HCT116 (cell line): ENCODE measurements around the gene GPX7. TPM values are rescaled to one million over a fixed set of nuclear protein-coding genes. Genes with fewer than 3 reads are reported as not detected.

ENCODE experiments used
- ATAC-seq: fragments of 200-7000 bp; cut with Tn5 transposase; 2 replicates; pipeline ENCODE4 v1.9.1; 2020; ENCODE audit warnings: mild to moderate bottlenecking, moderate library complexity
- BruUV-seq: library from RNA; stranded (reverse); fragments of 400-500 nt; replicated peaks from 2 replicates; lab custom pipeline; 2021; lab: Mats Ljungman, UMichigan
- CTCF ChIA-PET: fragments of 300-600 bp; sonication (Branson Sonifier 250); formaldehyde crosslinking; loops from one replicate; lab custom pipeline; 2021; ENCODE audit warnings: antibody characterized with exemption; lab: Charles Lee
- POLR2A ChIA-PET: fragments of 300-600, 350-600 bp; sonication (Branson Sonifier 250); formaldehyde crosslinking; loops from one replicate; lab custom pipeline; 2021; ENCODE audit warnings: antibody characterized with exemption; lab: Charles Lee
- RAD21 ChIA-PET, 2 experiments: fragments of 300-600 bp; sonication (Branson Sonifier 250); formaldehyde crosslinking; loops; one replicate each; lab custom pipeline; 2023; ENCODE audit warnings: low total read pairs in 2 of 2; ENCODE audit not compliant: uncharacterized antibody in 2 of 2, unreplicated experiment in 2 of 2, low non-redundant PET in 1 of 2; lab: Charles Lee
- DNase-seq: peaks from one replicate; pipeline ENCODE4 v3.0.0-alpha.2; 2010; ENCODE audit warnings: low read depth, low spot score
- H2AFZ ChIP-seq: fragments of 200-600 bp; shearing (Covaris generic), sonication (generic); 2 replicates; pipeline ENCODE4 v1.6.1; 2017; ENCODE audit warnings: low read depth, mixed run types, mixed read lengths, antibody characterized with exemption, low read length; ENCODE audit not compliant: poor library complexity, severe bottlenecking
- H3K27ac ChIP-seq: 2 replicates; pipeline ENCODE4 v1.5.1; 2012; ENCODE audit warnings: low read depth, low read length
- H3K27me3 ChIP-seq: fragments of 200-600 bp; sonication (generic); 2 replicates; pipeline ENCODE4 v1.6.1; 2016; ENCODE audit warnings: mixed run types, low read length, mixed read lengths; ENCODE audit not compliant: insufficient read depth
- H3K36me3 ChIP-seq, 2 experiments: fragments of 200-500 bp in 1 of 2; fragments of 200-600 bp in 1 of 2; sonication (Bioruptor generic) in 1 of 2; sonication (generic) in 1 of 2; 2 replicates each; pipeline versions ENCODE4 v1.5.1 to v1.6.1; 2014 to 2016; ENCODE audit warnings: low read length in 2 of 2, inconsistent platforms in 1 of 2, mixed read lengths in 1 of 2, mixed run types in 1 of 2; ENCODE audit not compliant: insufficient read depth in 2 of 2, control insufficient read depth in 1 of 2
- H3K4me1 ChIP-seq, 2 experiments: fragments of 200-600 bp in 1 of 2; sonication (generic) in 1 of 2; 2 replicates each; pipeline versions ENCODE4 v1.5.1 to v1.6.1; 2012 to 2017; ENCODE audit warnings: low read length in 2 of 2, inconsistent platforms in 1 of 2, mild to moderate bottlenecking in 1 of 2, mixed read lengths in 1 of 2, mixed run types in 1 of 2, moderate library complexity in 1 of 2; ENCODE audit not compliant: insufficient read depth in 2 of 2, control insufficient read depth in 1 of 2
- H3K4me2 ChIP-seq: fragments of 200-600 bp; sonication (generic); 2 replicates; pipeline ENCODE4 v1.6.1; 2017; ENCODE audit warnings: mixed run types, low read length, mixed read lengths
- H3K4me3 ChIP-seq, 2 experiments: fragments of 200-600 bp in 1 of 2; sonication (generic) in 1 of 2; replicated peaks in 1 of 2; 2 replicates each; pipeline ENCODE4 v1.5.1; 2011 to 2016; ENCODE audit warnings: low read length in 2 of 2, control low read depth in 1 of 2, low read depth in 1 of 2, mild to moderate bottlenecking in 1 of 2, mixed read lengths in 1 of 2, mixed run types in 1 of 2
- H3K79me2 ChIP-seq: fragments of 200-600 bp; sonication (generic); 2 replicates; pipeline ENCODE4 v1.6.1; 2017; ENCODE audit warnings: mild to moderate bottlenecking, mixed run types, low read length, moderate library complexity, mixed read lengths; ENCODE audit not compliant: insufficient read depth
- H3K9ac ChIP-seq: fragments of 200-600 bp; sonication (generic); 2 replicates; pipeline ENCODE4 v1.6.1; 2016; ENCODE audit warnings: low read length, mixed read lengths
- H3K9me2 ChIP-seq: fragments of 200-600 bp; sonication (generic), shearing (Covaris generic); 2 replicates; pipeline ENCODE4 v1.6.1; 2017; ENCODE audit warnings: mixed run types, mild to moderate bottlenecking, moderate library complexity; ENCODE audit not compliant: insufficient read depth
- H3K9me3 ChIP-seq, 2 experiments: fragments of 200-500 bp in 1 of 2; fragments of 200-600 bp in 1 of 2; sonication (Bioruptor generic) in 1 of 2; sonication (generic) in 1 of 2; 2 replicates each; pipeline ENCODE4 v1.6.1; 2014 to 2017; ENCODE audit warnings: low read length in 2 of 2, mixed read lengths in 2 of 2, inconsistent platforms in 1 of 2, low read depth in 1 of 2, mild to moderate bottlenecking in 1 of 2, mixed run types in 1 of 2, moderate library complexity in 1 of 2; ENCODE audit not compliant: control insufficient read depth in 1 of 2, insufficient read depth in 1 of 2
- H4K20me1 ChIP-seq: fragments of 200-600 bp; sonication (generic), shearing (Covaris generic); 2 replicates; pipeline ENCODE4 v1.6.1; 2017; ENCODE audit warnings: mixed run types, mild to moderate bottlenecking, moderate library complexity; ENCODE audit not compliant: insufficient read depth
- CBX3 ChIP-seq: IDR thresholded peaks from 2 replicates; pipeline ENCODE4 v1.6.1; 2012; ENCODE audit warnings: low read depth
- CEBPB ChIP-seq: IDR thresholded peaks from 2 replicates; pipeline ENCODE4 v1.6.1; 2012; ENCODE audit warnings: low read depth
- EGR1 ChIP-seq: IDR thresholded peaks from 2 replicates; pipeline ENCODE4 v1.6.1; 2012; ENCODE audit warnings: low read depth
- EZH2 ChIP-seq: fragments of 200-600 bp; sonication (generic); IDR thresholded peaks from 2 replicates; pipeline ENCODE4 v1.6.1; 2017; ENCODE audit warnings: antibody characterized with exemption, mixed run types
- EZH2phosphoT487 ChIP-seq: fragments of 200-600 bp; IDR thresholded peaks from 2 replicates; pipeline ENCODE4 v1.6.1; 2018; ENCODE audit warnings: antibody characterized with exemption, borderline replicate concordance
- FOSL1 ChIP-seq: IDR thresholded peaks from 2 replicates; pipeline ENCODE4 v1.6.1; 2012; ENCODE audit warnings: low read depth
- JUND ChIP-seq: IDR thresholded peaks from 2 replicates; pipeline ENCODE4 v1.6.1; 2012
- POLR2A ChIP-seq: IDR thresholded peaks from 2 replicates; pipeline ENCODE4 v1.7.0; 2011; ENCODE audit warnings: borderline replicate concordance; ENCODE audit not compliant: insufficient read depth, insufficient read length; ENCODE audit errors: extremely low read depth
- REST ChIP-seq: IDR thresholded peaks from 2 replicates; pipeline ENCODE4 v1.6.1; 2012; ENCODE audit warnings: low read depth
- SIN3A ChIP-seq: IDR thresholded peaks from 2 replicates; pipeline ENCODE4 v1.6.1; 2012; ENCODE audit warnings: low read depth
- SRF ChIP-seq: IDR thresholded peaks from 2 replicates; pipeline ENCODE4 v1.6.1; 2012; ENCODE audit warnings: low read depth
- TCF7L2 ChIP-seq: IDR thresholded peaks from 2 replicates; pipeline ENCODE4 v1.7.0; 2011; ENCODE audit warnings: borderline replicate concordance, inconsistent platforms; ENCODE audit not compliant: insufficient read depth, insufficient read length; ENCODE audit errors: extremely low read depth
- YY1 ChIP-seq: IDR thresholded peaks from 2 replicates; pipeline ENCODE4 v1.6.1; 2011; ENCODE audit warnings: low read length, low read depth, moderate library complexity, mild to moderate bottlenecking; ENCODE audit not compliant: insufficient replicate concordance; ENCODE audit errors: extremely low read depth
- ZFX ChIP-seq: fragments of 450-650 bp; IDR thresholded peaks from 2 replicates; pipeline ENCODE4 v1.6.1; 2017
- ZNF274 ChIP-seq: fragments of 200-500 bp; sonication (Bioruptor generic); IDR thresholded peaks from 2 replicates; pipeline ENCODE4 v1.6.1; 2014; ENCODE audit warnings: mild to moderate bottlenecking, low read depth, low read length, inconsistent platforms
- intact Hi-C: fragments of 100-400 bp; cut with micrococcal nuclease; formaldehyde crosslinking; loops from 2 replicates; pipeline ENCODE4 v1.10.0; 2022
- total RNA-seq: library from RNA; stranded (reverse); gene quantifications from one replicate; pipeline ENCODE4 v1.2.1, GENCODE V29; 2021; ENCODE audit not compliant: unreplicated experiment
- TF ChIP-seq, protein P1 (sequence below): IDR thresholded peaks from 2 replicates; pipeline ENCODE4 v1.6.1; 2012

GPX7 gene
- total RNA-seq, 1 experiment from 2014 or later, result not detected

GRCh38 chr1:52603630-52604029 lies 1.5 kb downstream of the GPX7 start:
- DNase-seq, result no peak
- Histone ChIP-seq H3K27ac (no peak overlapping the region), H3K4me1 (no peaks in the 10 kb centered on the region), H3K4me3 (no peak overlapping the region), H3K9me3 (no peaks in the 10 kb centered on the region), H3K36me3 (no peaks in the 10 kb centered on the region), H3K27me3 (no peaks in the 10 kb centered on the region), H3K79me2 (no peaks in the 10 kb centered on the region), H3K4me2 (no peak overlapping the region), H3K9ac (no peak overlapping the region), H2AFZ (no peak overlapping the region), H3K9me2 (no peaks in the 10 kb centered on the region), H4K20me1 (no peaks in the 10 kb centered on the region)
- POLR2A ChIA-PET, result no interaction called here
- RAD21 ChIA-PET, result no interaction called here
- CTCF ChIA-PET, result no interaction called here
- TF ChIP-seq ZFX (no peak), FOSL1 (no peak), SIN3A (no peak), CEBPB (no peak), YY1 (no peak), SRF (no peak), JUND (no peak), POLR2A (no peak), TCF7L2 (no peak), EGR1 (no peak), ZNF274 (no peak), REST (no peak), EZH2phosphoT487 (no peak), EZH2 (no peak), CBX3 (no peak)
- TF ChIP-seq, protein P1, sequence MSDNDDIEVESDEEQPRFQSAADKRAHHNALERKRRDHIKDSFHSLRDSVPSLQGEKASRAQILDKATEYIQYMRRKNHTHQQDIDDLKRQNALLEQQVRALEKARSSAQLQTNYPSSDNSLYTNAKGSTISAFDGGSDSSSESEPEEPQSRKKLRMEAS, result no peak
- ATAC-seq, result no peak
- no TSS peak for BruUV-seq
- intact Hi-C loops, result no loop called here
